ENCODE measurements around the gene RNF224.

Gene RNF224

GRCh38 chr9:137213160-137214060 is 13.9 kb upstream of the RNF224 start:
- Histone ChIP-seq H3K4me1 (peaks cover 0 to 18% (median 8%) of the 10 kb centered on the region in 4 donors), H3K9me3 (no peaks in the 10 kb centered on the region), H3K27ac (no peak overlapping the region), H3K27me3 (no peaks in the 10 kb centered on the region), H3K4me3 (no peak overlapping the region), H3K36me3 (peaks cover 0 to 42% (median 0%) of the 10 kb centered on the region in 3 donors)
- DNase-seq: no peak
- no peak for TF ChIP-seq CTCF (IDR thresholded peaks at IDR 0.05)
- intact Hi-C loops (cut with DNase I; ENCODE audit: low total_unique reads): no loop called here

- H3K4me1 ChIP-seq: peaks cover 0 to 24% (median 11%) of the 10 kb centered on the region in 4 donors
- no peak overlapping the region for H3K4me3 ChIP-seq
- H3K9me3 ChIP-seq: no peaks in the 10 kb centered on the region
- no peak overlapping the region for H3K27ac ChIP-seq
- no peaks in the 10 kb centered on the region for H3K27me3 ChIP-seq
- H3K36me3 ChIP-seq: peaks cover 0 to 34% (median 0%) of the 10 kb centered on the region in 3 donors
- intact Hi-C loops (cut with DNase I; ENCODE audit: low total_unique reads): no loop called here
- no peak for TF ChIP-seq CTCF (IDR thresholded peaks at IDR 0.05)
- no peak for DNase-seq
These were observed 12.7 kb upstream of the RNF224 start for GRCh38 chr9:137214620-137215019.

DNA sequence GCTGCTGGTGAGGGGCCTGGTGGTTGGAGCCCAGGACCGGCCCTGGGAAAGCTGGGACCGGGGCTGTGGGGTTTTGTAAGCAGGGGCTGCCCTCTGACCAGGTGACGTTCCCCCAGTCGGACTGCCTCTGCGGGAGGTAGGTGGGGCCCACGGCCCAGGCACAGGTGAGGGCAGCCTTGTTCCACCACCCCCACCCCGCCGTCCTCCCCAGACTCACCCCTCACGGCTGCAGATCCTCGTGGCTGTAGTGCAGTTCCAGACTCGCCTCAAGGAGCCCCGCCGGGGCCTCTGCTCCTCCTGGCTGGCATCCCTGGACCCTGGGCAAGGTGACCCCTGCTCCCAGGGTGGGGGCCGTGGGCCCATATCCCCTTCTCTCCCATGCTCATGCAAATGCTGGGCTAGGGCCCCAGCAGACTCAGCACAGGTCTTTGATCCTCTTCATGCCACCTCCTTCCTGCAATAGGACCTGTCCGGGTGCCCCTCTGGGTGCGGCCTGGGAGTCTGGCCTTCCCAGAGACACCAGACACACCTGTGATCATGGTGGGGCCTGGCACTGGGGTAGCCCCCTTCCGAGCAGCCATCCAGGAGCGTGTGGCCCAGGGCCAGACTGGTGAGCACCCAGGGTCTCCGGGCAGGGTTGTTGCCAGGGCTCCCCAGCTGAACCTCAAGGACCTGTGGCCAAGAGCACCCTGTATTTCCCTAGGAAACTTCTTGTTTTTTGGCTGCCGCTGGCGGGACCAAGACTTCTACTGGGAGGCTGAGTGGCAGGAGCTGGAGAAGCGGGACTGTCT is 11.9 kb upstream of the RNF224 start:
- no peaks in the 10 kb centered on the region for H3K9me3 ChIP-seq
- H3K27me3 ChIP-seq: no peaks in the 10 kb centered on the region
- DNase-seq: no peak
- intact Hi-C loops (cut with DNase I; ENCODE audit: low total_unique reads): no loop called here
- H3K27ac ChIP-seq: no peak overlapping the region
- no peak for TF ChIP-seq CTCF (IDR thresholded peaks at IDR 0.05)
- H3K4me1 ChIP-seq: peaks cover 0 to 24% (median 11%) of the 10 kb centered on the region in 4 donors
- H3K36me3 ChIP-seq: peaks cover 0 to 28% (median 0%) of the 10 kb centered on the region in 3 donors
- H3K4me3 ChIP-seq: no peak overlapping the region

DNA sequence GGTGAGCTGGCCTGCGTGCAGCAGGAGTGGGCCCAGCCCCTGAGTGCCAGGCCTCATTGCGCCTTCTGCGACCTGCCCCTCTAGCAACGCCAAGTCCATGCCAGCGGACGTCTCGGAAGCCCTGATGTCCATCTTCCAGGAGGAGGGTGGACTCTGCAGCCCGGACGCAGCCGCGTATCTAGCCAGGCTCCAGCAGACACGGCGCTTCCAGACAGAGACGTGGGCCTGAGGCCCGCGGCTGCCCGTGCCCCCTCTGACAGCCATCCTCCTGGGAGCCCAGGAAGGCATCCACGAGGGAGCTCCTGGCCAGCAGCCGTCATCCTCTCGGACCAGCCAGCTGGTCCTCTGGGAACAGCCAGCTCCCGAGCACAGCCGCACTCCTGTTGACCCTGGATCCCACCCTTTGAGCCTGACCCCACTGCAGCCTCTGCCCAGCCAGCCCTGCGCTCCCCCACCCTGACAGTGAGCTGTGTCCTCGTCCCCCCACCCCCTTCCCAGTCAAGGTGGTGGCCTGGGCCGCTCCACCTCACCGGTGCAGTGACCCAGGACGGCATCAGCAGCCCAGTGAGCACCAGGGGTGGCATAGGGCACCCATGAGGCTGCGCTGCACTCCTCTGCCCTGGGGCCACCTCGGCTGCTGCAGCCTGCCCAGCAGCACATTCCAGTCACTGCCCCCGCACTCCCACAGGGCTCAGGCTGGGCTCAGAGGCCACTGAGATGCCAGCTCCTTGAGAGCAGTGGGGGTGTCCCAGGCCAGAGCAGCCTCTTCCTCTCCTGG is 10.9 kb upstream of the RNF224 start:
- Histone ChIP-seq H3K4me1 (peaks cover 0 to 28% (median 13%) of the 10 kb centered on the region in 4 donors), H3K9me3 (no peaks in the 10 kb centered on the region), H3K36me3 (peaks cover 0 to 24% (median 0%) of the 10 kb centered on the region in 3 donors), H3K27me3 (peaks cover 0 to 4% of the 10 kb centered on the region in 2 donors), H3K27ac (no peak overlapping the region), H3K4me3 (no peak overlapping the region)
- intact Hi-C loops (cut with DNase I; ENCODE audit: low total_unique reads): no loop called here
- no peak for TF ChIP-seq CTCF (IDR thresholded peaks at IDR 0.05)
- DNase-seq: no peak

Measured in tibial artery (tissue), 4 donors.